GM19452 (cell line): ENCODE data around the gene CDHR2.

ENCODE experiments used
- ATAC-seq: cut with Tn5 transposase; IDR thresholded peaks from one replicate; pipeline ENCODE4 v1.9.1; 2021; ENCODE audit not compliant: unreplicated experiment

The CDHR2 gene

DNA sequence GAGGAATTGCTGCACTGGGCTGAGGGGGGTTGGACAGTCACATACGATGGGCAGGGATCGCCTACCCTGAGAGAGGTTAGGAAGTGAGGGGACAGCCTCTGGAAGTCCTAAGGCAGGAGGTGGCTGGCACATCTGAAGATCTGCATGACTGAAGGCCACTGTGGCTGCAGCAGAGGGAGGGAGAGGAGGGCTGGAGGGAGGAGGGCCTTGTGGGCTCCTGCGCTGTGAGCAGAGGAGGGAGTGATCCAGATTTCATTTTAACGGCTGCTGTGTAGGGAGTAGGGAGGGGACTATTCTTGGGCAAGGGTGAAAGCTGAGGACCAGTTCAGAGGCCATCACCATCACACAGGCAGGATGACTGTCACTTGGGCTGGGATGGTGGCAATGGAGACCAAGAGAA, 88.4 kb downstream of the CDHR2 start:
- ATAC-seq, result no peak

DNA sequence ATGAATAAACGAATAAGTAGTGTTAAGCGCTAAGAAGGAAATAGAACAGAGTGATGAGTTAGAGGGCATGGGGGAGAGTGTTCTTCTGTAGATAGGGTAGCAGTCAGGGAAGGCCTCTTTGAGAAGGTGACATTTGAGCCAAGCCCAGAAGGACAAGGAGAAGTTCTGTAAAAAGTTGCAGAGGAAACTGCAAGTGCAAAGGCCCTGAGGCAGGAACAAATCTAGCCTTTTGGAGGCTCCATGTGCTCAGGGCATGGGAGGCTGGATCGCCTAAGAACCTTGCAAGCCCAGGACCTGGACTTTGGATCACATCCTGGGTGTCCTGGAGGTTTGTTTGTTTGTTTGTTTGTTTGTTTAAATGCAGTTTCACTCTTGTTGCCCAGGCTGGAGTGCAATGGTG, 89.3 kb downstream of the CDHR2 start:
- no peak for ATAC-seq

DNA sequence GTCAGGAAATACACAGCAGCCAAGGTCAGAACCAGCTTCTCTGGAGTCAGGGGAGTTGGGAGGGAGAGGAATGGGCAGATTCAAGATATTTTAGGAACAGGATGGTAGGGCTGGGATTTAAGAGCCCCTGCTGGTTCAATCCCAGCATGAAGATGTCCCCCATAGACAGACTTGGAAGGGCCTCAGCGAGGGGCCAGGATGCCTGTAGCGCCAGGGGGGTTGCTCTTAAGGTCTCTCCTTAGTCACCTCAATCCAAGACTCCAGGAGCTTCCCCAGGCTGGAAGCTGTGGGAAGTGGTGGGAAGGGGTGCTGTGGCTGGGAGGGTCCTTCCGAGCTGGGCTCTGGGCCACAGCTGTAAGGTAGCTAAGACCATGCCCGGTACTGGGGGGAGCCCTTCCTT, 90.1 kb downstream of the CDHR2 start:
- ATAC-seq, result no peak

DNA sequence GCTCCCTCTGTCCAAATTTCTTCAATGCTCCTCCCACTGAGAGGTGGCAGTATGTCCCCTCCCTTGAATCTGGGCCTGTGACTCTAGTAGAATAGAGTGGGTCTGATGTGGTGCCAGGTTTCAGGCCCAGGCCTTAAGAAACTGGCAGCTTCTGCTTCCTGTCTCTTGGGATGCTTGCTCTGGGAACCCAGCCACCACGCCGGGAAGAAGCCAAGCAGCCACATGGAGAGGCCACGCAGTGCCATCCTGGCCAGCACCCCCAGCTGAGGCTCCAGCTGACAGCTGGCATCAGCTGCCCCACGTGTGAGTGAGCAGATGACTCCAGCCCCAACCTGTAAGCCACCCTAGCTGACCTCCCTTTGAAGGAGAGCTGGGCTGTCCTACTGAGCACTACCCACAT, 90.8 kb downstream of the CDHR2 start:
- no peak for ATAC-seq

DNA sequence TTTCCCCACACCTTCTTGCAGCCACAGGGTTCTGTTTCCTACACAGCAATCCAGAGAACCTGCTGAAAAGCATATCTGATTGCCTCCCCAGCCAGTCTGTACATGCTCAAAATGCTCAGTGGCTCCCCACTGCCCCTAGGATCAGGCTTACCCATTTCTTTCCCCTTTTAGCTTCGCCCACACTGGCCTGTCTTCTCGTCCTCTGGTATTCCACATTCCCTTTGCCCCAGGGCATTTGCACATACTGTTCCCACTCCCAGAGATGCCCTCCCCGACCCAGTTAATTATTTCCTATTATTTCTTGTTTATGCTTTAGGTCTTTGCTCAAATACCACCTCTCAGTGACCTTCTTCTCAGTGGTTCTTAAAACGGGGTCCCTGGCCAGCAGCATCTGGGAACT, 91.5 kb downstream of the CDHR2 start:
- ATAC-seq, result no peak

DNA sequence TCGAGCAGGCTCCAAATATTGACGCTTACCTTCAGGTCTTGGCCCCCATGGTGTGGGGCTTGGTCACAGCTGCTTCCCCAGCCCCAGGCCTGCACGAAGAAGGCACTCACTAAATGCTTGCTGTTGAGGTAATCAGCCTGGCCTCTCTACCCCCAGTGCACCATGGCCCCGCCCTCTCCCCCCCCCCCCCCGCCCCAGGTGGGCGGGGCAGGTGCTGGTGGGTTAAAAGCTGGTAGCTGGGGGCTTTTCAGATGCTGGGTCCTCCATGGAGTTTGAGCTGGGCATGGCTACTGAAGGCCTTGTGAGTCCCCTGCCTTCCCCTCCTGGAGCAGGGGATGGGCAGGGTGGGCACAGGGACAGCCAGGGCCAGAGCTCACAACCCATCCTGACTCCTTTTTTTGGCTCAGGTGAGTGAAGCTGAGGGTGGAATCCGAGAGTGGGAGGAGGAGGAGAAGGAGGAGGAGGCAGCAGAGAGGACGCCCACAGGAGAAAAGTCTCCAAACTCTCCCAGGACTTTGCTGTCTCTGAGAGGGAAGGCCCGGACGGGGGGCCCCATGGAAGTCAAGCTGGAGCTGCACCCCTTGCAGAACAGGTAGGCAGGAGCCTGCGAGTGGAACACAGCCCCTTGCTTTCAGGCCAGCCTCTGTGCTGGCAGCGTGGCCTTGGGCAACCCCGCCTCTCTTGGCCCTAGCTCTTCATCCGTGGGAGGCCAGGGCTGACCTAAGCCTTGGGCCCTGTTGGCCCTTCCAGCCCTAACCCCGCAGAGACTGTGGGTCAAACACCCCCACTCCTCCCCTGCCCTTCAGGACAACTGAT, 93.7 kb downstream of the CDHR2 start:
- ATAC-seq, result no peak

DNA sequence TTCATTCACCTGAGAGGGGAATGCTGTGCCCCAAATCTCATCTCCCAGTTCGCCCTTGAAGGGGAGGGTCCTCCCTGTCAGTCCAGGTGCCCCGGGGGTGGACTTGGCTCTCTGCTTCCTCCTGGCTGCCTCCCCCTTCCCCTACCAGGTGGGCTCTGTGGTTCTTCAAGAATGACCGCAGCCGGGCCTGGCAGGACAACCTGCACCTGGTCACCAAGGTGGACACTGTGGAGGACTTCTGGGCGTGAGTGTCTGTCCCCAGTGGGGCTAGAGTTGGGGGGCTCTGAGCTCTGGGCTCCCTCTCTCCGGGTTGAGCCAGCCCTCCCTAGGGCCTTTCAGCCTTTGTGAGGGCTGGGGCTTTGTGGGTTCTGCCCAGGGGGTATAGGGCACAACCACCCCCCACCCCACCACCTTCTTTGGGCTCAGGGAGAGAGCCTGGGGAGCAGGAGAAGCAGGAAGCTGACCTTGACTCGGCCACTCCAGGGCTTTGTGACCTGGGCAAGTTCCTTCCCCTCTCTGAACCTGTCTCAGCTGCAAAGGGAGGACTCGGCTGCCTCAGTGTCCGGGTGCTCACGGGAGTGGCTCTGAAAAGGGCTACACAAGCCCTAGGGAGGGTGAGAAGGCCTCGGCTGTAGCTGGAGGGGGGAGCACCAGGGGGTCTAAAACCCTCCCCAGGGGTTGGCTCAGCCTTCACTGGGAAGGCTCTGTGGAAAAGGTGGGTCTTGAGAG, 94.5 kb downstream of the CDHR2 start:
- no peak for ATAC-seq

DNA sequence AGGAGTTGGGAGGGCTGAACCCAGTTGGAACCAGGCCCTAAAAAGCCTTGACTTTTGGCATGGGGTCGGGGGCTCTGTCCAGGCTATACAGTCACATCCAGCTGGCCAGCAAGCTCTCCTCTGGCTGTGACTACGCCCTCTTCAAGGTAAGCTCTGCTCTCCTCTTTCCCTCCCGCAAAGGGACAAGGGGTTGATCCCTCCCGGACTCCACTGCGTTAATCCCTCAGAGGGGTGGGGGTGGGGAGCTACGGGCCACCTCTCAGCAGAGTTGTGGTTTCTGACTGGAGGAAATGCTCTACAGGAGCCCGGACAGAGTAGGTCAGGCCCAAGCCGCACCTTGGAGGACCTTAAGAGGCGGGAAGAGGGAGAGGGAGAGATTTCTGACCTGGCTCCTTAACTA, 95.2 kb downstream of the CDHR2 start:
- no peak for ATAC-seq

DNA sequence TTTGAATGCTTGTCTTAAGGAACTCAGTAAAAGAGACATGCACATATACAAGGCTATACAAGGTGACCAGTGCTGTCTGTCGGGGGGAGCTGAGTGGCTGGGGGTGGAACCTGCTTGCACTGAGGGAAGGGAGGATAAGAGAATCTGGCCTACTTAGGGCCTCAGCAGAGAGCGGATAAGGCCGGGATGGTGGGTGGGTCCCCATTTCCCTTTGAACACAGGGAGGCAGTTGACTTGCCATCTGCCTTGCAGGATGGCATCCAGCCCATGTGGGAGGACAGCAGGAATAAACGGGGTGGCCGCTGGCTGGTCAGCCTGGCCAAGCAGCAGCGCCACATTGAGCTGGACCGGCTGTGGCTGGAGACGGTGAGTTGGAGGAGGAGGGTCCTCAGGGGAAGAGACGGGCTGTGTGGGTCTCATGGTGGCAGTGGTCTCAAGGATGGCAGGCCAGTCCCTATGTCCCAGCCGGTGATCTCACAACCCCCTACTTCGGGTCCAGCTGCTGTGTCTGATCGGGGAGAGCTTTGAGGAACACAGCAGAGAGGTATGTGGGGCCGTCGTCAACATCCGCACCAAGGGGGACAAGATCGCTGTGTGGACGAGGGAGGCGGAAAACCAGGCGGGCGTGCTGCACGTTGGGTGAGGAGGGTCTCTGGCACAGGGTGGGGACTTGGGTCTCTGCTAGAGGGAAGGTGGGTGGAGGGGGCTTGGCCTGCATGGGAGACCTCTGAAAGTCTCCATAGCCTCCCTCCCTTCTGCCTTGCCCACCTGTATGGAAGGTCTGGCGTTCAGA, 95.9 kb downstream of the CDHR2 start:
- no peak for ATAC-seq
